GM19023 (cell line): ENCODE data around the gene KCNC4.

Source experiments
- ATAC-seq: cut with Tn5 transposase; IDR thresholded peaks from one replicate; pipeline ENCODE4 v1.9.1; 2021; ENCODE audit warnings: mild to moderate bottlenecking, moderate library complexity; ENCODE audit not compliant: unreplicated experiment

KCNC4 gene

DNA sequence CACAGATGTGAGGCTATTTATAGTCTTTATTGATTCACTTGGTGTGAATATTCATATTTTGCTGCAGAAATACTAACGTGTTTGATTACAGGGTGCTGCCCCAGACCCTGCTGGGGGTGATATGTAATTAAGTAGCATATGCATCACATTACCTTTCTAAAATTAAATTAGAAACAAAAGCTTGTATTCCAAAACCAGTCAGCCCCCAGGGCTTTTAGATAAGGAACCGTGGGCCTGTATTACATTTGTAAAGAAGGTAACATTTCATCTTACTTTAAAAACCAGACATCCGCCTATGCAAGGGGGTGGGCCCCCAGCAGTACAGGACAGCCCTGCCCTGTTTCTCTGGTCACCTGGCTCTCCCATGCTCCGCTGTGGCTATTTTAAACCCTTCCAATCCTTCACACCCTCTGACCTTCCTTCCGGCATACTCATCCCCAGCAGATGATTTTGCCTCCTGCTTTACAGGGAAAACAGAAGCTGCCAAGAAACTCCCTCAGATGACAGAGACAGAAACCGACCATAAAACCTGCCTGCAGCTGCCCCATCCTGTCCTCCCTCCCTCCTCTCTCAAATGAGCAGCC is 22.0 kb upstream of the KCNC4 start:
- no peak for ATAC-seq

DNA sequence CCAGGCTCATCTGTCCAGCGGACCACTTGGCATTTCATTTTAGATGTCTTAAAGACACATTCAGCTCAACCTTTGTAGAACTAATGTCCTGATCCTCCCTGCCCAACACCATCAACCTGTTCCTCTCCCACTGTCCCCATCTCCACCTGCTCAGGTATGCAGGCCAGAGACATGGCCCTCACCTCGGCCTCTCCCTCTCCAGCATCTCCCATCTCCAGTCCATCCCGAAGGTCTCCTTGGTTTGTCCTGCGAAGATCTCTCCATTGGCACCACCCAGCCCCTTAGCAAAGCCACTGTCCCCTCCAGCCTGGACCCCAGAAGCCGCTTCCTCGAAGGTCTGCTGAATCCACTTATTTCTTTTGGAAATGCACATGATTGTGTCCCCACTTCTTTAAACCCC is 20.9 kb upstream of the KCNC4 start:
- ATAC-seq, result no peak

DNA sequence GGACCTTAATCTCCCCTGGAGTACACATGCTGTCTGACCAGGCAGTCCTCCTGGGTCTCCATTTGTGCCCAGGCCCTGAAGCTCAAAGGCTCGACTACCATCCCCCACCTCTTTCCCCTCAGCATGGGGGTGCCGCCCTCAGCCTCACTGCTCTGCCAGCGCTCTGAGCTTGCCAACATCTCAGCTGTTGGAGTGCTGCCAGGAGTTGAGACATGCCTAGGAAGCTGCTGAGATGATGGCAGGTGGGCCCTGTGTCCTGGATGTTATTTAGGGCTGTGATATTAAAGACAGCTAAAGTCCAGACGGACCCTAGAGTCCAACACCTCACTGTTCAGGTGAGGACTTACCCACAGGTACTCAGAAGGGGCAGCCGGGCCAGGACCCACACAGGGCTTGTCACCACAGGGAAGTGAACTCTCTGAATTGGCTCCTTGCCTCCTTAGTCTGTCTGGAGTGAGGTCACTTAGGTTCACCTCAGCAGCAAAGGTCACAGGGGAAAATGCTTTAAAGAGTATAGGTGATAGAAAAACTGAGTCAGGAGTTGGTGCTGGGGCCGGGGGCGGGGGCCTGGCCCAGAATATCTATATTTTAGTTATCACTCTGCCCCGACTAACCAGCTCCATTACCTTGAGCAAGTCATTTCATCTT is 19.7 kb upstream of the KCNC4 start:
- no peak for ATAC-seq

DNA sequence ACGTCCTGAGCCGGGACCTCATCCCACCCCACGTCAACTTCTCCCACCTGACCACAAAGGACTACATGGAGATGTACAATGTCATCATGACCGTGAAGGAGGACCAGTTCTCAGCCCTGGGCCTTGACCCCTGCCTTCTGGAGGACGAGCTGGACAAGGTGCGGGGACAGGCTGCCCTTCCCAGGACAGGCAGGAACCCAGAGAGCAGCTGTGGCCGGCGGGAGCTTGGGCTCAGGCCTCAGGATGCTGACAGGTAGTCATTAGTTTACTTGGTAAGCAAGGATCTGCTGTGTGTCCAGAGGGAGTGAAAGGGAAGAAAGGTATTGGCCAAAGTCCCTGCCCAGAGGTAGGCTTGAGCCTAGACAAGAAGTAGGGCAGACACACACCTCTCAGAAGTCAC is 17.6 kb upstream of the KCNC4 start:
- no peak for ATAC-seq

DNA sequence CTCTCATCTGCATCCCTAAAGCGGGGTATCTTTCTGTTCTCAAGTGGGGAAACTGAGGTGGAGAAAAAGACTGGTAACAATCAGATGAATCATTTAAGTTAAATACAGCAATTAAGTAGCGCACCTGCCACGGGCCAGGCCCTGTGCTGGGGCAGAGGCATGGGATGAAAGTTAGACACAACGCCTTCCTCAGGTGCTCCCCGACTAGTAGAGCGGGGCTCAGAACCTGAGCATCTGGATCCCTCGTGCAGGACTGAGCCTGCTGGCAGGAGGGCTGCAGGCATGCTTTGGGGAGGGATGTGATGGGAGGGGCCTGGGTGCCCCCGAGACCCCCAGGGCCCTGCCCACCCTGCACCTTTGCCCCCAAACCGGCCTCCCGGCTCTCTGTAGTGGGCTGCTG is 14.9 kb upstream of the KCNC4 start:
- ATAC-seq, result no peak

DNA sequence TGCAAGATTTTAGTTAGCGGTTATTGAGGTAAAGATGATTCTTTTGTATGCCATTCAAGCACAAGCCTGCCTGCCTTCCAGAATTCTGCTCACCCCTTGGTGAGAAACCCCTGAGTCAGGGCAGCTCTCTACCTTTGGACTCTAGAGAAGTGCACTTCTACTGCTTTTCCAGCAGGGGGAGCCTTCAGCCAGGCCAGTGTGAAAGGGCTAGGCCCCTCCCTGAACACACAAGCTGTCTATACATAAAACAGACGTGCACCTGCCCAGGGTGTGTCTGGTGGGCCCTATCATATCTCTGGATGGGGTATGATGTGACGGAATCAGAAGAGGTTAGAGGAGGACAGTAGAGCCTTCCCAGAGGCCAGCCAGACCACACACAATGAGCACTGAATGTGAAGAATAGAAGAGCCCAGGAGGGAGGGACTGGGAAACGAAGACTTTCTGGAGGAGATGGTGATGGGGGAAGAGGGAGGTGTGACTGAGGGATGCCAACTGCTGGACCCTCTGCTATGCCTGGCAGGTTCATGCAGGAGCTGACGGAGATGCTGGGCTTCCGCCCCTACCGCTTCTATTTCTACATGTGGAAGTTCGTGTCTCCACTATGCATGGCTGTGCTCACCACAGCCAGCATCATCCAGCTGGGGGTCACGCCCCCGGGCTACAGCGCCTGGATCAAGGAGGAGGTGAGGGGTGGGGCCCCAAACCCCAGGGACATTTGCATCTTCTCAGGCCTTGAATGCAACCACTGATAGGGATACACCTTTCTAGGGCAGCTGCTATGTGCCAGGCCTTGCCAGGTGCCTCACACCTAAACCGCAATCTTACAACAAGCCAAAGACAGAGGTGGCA is 13.0 kb upstream of the KCNC4 start:
- ATAC-seq, result peak; percentile 68

DNA sequence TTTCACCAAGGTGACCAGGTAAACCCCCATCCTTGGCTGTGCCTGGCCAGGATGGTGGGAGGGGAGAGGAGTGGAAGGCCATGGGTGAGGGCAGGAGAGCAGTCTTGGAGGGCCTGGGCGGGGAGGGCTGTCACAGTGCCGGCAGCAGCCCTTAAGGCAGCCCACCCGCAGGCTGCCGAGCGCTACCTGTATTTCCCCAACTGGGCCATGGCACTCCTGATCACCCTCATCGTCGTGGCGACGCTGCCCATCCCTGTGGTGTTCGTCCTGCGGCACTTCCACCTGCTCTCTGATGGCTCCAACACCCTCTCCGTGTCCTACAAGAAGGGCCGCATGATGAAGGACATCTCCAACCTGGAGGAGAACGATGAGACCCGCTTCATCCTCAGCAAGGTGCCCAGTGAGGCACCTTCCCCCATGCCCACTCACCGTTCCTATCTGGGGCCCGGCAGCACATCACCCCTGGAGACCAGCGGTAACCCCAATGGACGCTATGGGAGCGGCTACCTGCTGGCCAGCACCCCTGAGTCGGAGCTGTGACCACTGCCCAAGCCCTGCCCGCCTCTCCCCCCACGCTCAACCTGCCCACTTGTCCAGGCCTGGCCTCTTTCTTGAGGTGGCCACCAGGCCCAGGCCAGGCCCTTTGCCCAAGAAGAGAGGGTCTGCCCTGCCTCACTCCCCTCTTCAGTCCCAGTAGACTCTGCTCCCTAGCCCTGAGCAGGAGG is 12.0 kb upstream of the KCNC4 start:
- no peak for ATAC-seq

DNA sequence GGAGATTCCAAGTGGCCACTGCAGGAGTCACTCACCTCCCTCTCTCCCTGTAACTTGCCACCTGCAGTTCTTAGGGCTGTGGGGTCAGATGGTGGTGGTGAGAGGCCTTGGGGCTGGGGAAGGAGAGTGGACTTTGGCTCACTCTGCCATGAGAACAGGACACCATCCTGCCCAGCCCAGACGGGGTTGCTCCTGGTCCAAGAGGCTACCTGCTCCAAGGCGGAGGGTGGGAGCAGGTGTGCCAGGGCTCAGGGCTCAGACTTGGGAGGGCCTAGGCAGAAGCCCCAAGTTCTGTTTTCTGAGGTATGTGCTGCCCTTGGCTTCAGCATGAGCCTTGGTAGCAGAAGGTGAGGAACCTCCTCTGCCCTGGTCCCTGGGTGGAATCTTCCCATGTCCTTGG is 11.4 kb upstream of the KCNC4 start:
- ATAC-seq, result no peak

DNA sequence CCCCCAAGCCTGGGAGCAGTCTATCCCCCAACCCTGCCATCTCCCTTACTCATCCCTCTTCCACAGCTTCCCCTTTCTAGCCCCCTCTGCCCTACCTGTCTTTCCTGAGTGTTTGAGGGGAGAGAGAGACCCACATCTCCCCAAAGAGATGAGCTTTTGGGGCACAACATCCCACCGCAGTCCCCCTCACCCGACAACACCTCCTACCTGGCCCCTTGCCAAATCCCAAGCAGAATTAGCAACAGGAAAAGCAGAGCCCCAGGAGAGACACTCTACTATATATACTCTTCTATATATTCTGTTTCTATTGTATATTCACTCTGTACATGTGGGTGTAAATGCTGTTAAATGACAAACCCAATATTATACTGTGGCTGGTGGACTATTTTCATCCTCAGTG is 9.9 kb upstream of the KCNC4 start:
- ATAC-seq, result no peak

DNA sequence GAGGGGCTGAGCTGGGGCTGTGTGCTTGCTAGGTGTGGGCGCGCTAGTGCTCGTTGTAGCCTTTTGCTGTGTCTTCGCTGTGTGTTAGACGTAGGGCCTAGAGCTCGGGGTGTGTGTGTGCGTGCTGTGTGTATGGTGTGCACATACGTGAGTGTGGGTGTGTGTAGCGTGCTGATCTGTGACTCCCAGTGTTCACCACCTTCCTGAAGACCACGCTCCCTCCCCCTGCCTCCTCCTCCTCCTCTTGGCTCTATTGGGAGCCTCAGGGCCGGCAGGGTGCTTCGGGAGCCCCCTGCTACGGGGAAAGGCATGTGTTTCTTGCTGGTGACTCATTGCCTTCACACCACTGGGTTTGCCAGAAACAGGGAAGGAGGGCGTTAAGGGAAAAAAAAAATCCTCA is 9.4 kb upstream of the KCNC4 start:
- ATAC-seq, result no peak

DNA sequence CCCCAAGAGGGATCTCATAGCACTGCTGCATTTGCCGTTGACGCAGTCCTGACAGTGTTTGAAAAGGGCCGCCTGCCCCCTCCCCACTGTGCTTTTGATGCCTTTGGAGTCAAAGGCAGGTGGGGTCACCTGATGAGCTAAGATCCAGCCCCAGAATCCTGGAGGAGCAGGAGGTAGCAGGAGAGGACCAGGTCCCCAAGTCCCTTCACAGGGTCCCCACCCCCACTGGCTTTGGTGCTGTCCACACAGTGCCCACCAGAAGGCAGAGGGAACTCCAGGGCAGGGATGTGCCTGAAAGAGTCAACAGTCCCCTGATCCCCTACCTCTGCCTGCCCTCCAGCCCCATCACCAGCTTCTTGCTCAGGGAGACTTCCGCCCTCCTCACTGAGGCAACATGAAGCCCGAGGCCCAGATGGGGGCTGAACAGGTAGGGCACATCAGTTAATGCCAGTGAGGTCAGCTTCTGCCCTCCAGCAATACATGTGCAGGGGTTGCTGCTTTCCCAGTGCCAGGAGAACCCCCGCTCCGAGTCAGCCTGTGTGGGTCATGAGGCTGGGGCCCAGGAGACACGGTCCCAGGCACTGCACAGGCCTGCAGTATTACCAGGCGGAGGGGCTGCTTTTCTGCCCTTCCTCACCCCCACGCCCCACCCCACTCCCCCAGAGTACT is 8.8 kb upstream of the KCNC4 start:
- ATAC-seq, result no peak

DNA sequence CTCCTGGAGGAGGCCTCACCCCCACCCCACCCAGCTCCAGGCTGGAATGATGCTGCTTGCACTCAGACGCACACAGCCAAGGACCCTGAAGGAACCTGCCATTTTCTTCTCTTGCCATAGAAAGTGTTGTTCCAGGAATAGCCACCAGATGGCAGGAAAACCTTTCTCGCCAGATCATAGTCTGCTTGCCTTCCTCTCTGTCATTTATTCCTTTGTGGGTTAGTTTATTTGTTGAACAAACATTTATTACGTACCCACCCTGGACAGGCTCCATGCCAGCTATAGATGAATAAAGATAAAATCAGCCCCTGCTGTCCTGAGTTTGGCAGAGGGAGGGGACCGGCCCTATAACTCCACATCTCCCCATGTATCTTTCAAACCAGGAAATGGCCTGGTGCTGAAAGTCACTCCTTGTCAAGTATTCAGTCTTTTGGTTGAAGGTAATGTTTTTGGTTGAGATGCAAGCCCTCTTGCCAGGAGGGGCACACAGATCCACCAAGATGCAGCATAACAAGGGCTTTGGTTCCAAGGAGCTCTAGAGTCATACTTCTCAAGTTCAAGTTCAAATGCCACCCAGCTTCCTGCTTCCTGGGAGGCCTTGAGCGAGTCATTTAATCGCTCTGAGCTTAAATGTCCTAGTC is 7.0 kb upstream of the KCNC4 start:
- no peak for ATAC-seq

DNA sequence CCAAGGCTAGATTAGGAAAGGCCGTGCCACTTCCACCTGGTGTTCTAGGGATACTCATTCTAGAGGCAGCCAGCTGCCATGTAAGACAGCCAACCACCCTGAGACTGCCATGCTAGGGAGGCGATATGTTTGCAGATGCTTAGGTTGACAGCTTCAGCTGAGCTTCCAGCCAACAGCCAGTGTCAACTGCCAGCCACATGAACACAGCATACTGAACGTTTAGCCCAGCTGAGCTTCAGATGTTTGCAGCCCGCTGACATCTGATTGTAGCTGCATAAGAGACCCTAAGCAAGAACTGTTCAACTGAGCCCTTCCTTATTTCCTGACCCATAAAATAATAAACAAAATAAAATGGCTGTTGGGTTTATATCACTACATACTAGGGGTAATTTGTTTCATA is 5.0 kb upstream of the KCNC4 start:
- ATAC-seq, result no peak

DNA sequence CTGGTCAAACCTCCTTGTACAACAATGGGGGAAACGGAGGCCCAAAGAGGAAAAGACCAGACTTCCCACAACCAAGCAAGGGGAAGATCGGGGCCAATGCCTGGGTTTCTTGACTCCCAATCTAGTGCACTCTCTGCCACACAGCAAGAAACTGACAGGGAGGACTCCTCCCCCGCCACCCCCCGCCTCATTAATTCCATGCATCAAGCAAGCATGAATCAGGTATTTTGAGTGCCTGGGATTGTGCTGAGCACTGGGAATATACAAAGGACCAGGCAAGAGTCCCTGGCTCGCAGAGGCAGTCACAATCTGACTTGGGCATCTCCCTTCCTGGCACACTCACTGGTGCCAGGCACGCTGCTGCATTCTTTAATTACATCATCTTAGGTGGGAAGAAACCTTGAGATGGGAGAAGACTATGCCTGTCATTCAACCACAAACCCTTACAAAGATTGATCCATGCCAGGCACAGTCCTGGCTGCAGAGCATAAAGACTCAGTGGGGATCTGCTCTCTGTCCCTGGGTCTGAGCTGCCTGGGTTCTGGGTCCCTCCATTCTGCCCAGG is 4.4 kb upstream of the KCNC4 start:
- no peak for ATAC-seq

DNA sequence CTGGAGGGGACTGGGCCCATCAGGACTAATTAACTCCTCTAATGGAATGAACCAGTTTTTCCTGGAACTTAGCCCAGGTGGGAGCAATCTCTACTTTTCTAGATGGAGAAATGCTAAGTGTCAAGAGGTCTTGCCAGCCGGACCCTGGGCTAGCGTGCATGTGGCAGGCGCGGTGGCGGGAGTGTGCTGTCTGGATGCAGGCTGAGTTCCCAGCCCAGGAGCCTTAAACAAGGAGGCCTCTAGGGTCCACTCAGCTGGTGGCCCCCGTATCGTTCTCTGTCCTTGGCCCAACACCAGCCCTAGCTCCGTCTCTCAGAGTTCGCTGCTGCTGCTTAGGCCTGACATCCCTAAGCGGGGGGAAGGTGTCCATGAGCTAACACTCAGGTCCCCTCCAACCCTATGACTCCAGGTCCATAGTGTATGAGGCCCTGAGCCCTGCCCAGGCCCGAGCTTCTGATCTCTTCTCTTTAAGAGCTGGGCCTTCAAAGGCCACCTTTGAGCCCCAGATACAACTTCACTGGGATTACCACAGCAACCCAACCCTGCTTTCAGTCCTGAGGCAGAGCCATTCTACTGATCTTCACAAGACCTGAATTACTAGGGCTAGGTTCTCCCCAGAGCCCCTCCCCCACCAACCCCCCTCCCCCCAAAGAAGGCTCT is 3.7 kb upstream of the KCNC4 start:
- no peak for ATAC-seq

DNA sequence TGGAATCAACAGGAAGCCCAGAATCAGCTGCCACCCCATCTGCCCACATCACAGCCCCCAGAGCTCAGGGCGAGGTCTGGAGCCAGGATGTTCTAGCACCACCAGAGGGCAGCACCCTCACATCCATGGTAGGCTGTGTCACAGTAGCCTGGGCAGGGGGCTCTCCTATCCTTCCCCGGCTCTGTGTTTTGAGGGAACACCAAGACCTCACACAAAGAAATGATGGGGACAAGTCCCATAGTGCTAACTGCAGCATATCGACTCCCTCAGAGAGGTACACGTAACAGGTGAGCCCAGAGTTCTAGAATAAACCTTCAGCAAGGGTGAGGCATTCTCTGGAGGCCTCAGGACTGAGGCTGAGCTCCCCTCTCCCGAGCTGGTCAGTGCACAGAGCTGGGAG is 2.3 kb upstream of the KCNC4 start:
- no peak for ATAC-seq

DNA sequence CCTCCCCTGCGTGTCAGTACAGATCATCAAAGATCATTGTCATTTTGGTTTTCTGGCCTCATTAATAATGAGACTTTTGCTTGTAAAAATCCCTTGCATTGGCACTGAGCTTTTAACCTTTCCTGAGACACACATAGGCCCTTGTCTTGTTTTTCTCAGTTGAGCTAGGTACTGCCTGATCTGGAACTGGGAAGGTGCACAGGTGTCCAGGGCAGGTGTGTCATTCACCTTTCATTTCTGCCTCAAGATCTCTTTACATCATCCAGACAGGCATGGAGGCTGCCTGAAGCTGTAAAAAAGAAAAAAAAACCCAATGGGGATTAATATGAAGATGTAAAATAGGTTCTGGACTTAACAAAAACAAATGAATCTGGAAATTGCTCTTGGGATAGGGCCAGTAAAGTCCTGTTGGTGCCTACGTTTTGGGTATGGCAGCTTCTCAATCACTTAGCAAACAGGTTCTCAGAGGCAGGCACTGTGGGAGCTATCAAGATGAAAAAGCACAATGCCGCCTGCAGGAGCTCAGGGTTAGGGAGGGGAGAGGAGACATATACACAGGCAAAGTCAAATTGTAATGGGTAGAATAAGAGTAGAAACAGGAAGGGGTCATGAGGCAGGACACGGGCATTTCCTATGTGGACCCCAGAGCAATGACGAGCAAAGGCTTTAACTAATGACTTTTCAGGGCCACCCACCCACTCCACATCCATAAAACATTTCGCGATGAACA is 1.0 kb upstream of the KCNC4 start:
- ATAC-seq, result no peak

DNA sequence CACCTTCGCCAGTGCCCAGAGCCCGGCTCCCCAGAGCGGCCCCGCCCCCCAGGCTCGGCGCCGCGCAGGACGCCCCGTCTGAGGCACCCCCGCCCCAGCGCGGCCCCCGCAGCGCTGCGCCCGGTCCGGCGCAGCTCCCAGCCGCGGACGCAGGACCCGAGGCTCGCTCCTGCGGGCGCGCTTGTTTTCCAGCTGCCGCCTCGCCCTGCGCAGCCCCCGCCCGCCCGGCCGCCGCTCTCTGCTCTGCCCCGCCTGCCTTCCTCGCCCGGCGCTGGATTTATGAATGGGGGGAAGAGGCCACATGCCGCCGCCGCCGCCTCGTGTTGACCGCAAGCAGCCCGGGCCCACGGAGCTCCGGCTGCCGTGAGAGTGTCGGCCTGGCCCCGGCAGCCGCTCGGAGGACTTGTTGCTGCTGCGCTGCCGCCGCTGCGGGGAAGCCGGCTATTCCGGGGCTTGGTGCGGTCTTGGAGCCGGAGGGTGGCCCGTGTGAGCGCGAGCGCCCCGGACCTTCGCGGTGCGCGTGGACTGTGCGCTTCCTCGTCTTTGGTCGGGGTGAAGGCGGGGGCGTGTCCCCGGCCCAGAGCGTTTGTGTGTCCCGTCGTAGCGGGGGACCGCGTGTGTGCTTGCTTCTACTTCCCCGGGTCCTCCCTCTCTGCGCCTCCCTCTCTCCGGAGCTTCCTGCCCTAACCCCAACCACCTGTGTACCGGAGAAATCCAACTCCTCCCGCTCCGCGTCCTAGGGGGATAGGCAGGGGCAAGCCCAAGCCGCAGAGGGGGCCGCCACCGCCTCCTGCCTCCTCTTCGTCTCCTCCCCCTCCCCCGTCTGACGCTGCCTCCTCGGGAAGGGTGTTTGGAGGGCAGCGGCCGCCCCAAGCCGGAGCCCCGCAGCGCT is 736 bp downstream of the KCNC4 start:
- peak; percentile 26 for ATAC-seq
